Activated CD8-positive, alpha-beta memory T cell treated with anti-CD3 and anti-CD28 coated beads for 24 hours (primary cell): ENCODE data around the gene R3HCC1L.
"Not testable (repeated sequence)": the region's sequence is repeated elsewhere in the genome, so short reads cannot be mapped to it uniquely, and the experiment has no call there.

ENCODE experiments used
- DNase-seq: peaks from one replicate; pipeline ENCODE4 v3.0.0-alpha.2; 2020

The R3HCC1L gene

GRCh38 chr10:98182351-98182915 lies 48.0 kb downstream of the R3HCC1L start:
- not testable (repeated sequence) for DNase-seq

GRCh38 chr10:98186681-98187080 lies 52.2 kb downstream of the R3HCC1L start:
- DNase-seq, result no peak

- DNase-seq, result not testable (repeated sequence)
These were observed 56.3 kb downstream of the R3HCC1L start for GRCh38 chr10:98190773-98191172.

- DNase-seq, result no peak
These were observed 58.6 kb downstream of the R3HCC1L start for GRCh38 chr10:98193037-98193436.

- DNase-seq, result no peak
These were observed 60.2 kb downstream of the R3HCC1L start for GRCh38 chr10:98194633-98195032.

- no peak for DNase-seq
These were observed 60.7 kb downstream of the R3HCC1L start for GRCh38 chr10:98195120-98195519.

- no peak for DNase-seq
These were observed 62.5 kb downstream of the R3HCC1L start for GRCh38 chr10:98196985-98197384.

- no peak for DNase-seq
These were observed 67.3 kb downstream of the R3HCC1L start for GRCh38 chr10:98201760-98202159.

- DNase-seq, result no peak
These were observed 67.9 kb downstream of the R3HCC1L start for GRCh38 chr10:98202378-98202777.

- DNase-seq, result no peak
These were observed 70.9 kb downstream of the R3HCC1L start for GRCh38 chr10:98205351-98205750.

GRCh38 chr10:98208925-98209324 lies 74.5 kb downstream of the R3HCC1L start:
- DNase-seq, result no peak

- DNase-seq, result no peak
These were observed 75.0 kb downstream of the R3HCC1L start for GRCh38 chr10:98209441-98209840.

- DNase-seq, result no peak
These were observed 77.7 kb downstream of the R3HCC1L start for GRCh38 chr10:98212196-98212595.

- no peak for DNase-seq
These were observed 79.3 kb downstream of the R3HCC1L start for GRCh38 chr10:98213740-98214139.

- DNase-seq, result no peak
These were observed 80.9 kb downstream of the R3HCC1L start for GRCh38 chr10:98215373-98215772.

- DNase-seq, result no peak
These were observed 83.3 kb downstream of the R3HCC1L start for GRCh38 chr10:98217801-98218200.

GRCh38 chr10:98223874-98224273 lies 89.4 kb downstream of the R3HCC1L start:
- no peak for DNase-seq

- no peak for DNase-seq
These were observed 90.1 kb downstream of the R3HCC1L start for GRCh38 chr10:98224509-98224908.

GRCh38 chr10:98224996-98225395 lies 90.5 kb downstream of the R3HCC1L start:
- no peak for DNase-seq

- DNase-seq, result no peak
These were observed 92.2 kb downstream of the R3HCC1L start for GRCh38 chr10:98226508-98227144.

- DNase-seq, result not testable (repeated sequence)
These were observed 93.3 kb downstream of the R3HCC1L start for GRCh38 chr10:98227713-98228112.

GRCh38 chr10:98228266-98228665 lies 93.8 kb downstream of the R3HCC1L start:
- DNase-seq, result not testable (repeated sequence)

GRCh38 chr10:98231417-98231816 lies 97.0 kb downstream of the R3HCC1L start:
- no peak for DNase-seq

GRCh38 chr10:98235846-98236245 lies 101.4 kb downstream of the R3HCC1L start:
- no peak for DNase-seq

- no peak for DNase-seq
These were observed 102.4 kb downstream of the R3HCC1L start for GRCh38 chr10:98236862-98237261.
